HG03196 (cell line): Measurements from ENCODE around the gene DPCD.
"Not testable (repeated sequence)": the region's sequence is repeated elsewhere in the genome, so short reads cannot be mapped to it uniquely, and the experiment has no call there.

ENCODE experiments used
- ATAC-seq: cut with Tn5 transposase; IDR thresholded peaks from one replicate; pipeline ENCODE4 v1.9.1; 2021; ENCODE audit not compliant: unreplicated experiment

The DPCD gene

GRCh38 chr10:101580486-101581399, 7.4 kb upstream of the DPCD start:
- ATAC-seq = no peak

GRCh38 chr10:101585841-101586240, 2.3 kb upstream of the DPCD start:
- no peak for ATAC-seq

- no peak for ATAC-seq
These were observed 758 bp downstream of the DPCD start for GRCh38 chr10:101588879-101589278.

GRCh38 chr10:101593331-101593730, 5.2 kb downstream of the DPCD start:
- ATAC-seq = not testable (repeated sequence)

GRCh38 chr10:101595591-101596433, 7.7 kb downstream of the DPCD start:
- ATAC-seq = no peak

GRCh38 chr10:101597091-101597900, 9.2 kb downstream of the DPCD start:
- no peak for ATAC-seq

- no peak for ATAC-seq
These were observed 13.4 kb downstream of the DPCD start for GRCh38 chr10:101601541-101601940.

- ATAC-seq = peak; percentile 71
These were observed 14.8 kb downstream of the DPCD start for GRCh38 chr10:101602761-101603398.

- no peak for ATAC-seq
These were observed 19.0 kb downstream of the DPCD start for GRCh38 chr10:101607124-101607523.

- no peak for ATAC-seq
These were observed 21.4 kb downstream of the DPCD start for GRCh38 chr10:101609481-101609880.

GRCh38 chr10:101611096-101611905, 23.2 kb downstream of the DPCD start:
- ATAC-seq = no peak

GRCh38 chr10:101612086-101612485, 24.0 kb downstream of the DPCD start:
- no peak for ATAC-seq

- ATAC-seq = no peak
These were observed 24.8 kb downstream of the DPCD start for GRCh38 chr10:101612872-101613271.

GRCh38 chr10:101613646-101614045, 25.5 kb downstream of the DPCD start:
- ATAC-seq = no peak

- no peak for ATAC-seq
These were observed 26.8 kb downstream of the DPCD start for GRCh38 chr10:101614663-101615524.

- ATAC-seq = no peak
These were observed 27.5 kb downstream of the DPCD start for GRCh38 chr10:101615525-101616116.

GRCh38 chr10:101616415-101617101, 28.4 kb downstream of the DPCD start:
- ATAC-seq = no peak
